ENCODE data around the gene SEMA5A. TPM values are rescaled to one million over a fixed set of nuclear protein-coding genes. Genes with fewer than 3 reads are reported as not detected.

Gene SEMA5A, protein sequence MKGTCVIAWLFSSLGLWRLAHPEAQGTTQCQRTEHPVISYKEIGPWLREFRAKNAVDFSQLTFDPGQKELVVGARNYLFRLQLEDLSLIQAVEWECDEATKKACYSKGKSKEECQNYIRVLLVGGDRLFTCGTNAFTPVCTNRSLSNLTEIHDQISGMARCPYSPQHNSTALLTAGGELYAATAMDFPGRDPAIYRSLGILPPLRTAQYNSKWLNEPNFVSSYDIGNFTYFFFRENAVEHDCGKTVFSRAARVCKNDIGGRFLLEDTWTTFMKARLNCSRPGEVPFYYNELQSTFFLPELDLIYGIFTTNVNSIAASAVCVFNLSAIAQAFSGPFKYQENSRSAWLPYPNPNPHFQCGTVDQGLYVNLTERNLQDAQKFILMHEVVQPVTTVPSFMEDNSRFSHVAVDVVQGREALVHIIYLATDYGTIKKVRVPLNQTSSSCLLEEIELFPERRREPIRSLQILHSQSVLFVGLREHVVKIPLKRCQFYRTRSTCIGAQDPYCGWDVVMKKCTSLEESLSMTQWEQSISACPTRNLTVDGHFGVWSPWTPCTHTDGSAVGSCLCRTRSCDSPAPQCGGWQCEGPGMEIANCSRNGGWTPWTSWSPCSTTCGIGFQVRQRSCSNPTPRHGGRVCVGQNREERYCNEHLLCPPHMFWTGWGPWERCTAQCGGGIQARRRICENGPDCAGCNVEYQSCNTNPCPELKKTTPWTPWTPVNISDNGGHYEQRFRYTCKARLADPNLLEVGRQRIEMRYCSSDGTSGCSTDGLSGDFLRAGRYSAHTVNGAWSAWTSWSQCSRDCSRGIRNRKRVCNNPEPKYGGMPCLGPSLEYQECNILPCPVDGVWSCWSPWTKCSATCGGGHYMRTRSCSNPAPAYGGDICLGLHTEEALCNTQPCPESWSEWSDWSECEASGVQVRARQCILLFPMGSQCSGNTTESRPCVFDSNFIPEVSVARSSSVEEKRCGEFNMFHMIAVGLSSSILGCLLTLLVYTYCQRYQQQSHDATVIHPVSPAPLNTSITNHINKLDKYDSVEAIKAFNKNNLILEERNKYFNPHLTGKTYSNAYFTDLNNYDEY
- total RNA-seq: 10 to 100 TPM; 29.9 to 40.0 TPM

DNA sequence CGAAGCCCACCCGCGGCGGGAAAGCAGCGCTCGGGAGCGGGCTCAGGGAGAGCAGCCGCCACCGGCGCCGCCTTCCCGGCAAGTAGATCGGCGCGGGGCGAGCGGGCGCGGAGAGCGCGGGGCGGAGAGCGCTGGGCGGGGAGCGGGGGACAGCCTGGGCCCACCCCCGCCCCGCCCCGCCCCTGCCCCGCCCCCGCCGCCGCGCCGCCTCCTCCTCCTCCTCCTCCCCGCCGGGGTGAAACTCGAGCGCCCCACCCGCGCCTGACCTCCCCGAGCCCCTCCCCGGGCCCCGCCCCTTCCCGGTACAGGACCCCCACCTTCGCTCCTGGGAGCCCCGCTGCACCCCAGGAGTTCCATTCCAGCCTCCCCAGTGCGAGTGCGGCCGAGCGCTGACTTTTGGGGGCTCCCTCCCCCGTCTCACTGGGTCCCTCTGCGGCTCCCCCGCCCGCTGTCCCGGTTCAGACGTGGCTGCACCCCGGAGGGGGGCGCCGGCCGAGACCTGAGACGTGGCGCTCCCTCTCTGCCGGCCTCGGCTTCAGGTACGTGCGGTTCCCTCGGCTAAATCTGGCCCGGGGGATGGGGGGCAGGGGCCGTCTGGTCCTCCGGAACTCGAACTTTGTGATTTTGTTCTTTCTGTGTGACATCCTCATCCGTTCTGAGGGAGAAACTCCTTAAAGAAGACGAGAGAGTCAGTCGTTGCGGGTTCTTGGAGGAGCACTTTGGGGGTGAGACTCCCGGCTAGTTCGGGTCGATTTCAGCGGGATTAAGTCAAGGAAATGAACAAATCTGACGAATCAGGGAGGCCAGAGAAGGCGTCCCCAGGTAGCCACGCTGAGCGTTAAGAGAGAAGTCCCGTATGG, at the start of gene SEMA5A:
TSS of gene SEMA5A (minus strand) at position 84 of the 860 bp plus-strand sequence. CDS start 166,129 bp downstream, outside the sequence.

Small RNA genes within 50 kb of the gene (small RNA-seq; reads per million reads assigned to genes)
- gene MIR4636: 8.8 to 13.3 reads per million in 2 donors
- 46.1 to 47.0 reads per million in 2 donors for gene SNORD123

Other genes starting within 250 kb of the SEMA5A start
- not detected for gene TAS2R1, start 84.3 kb upstream of the SEMA5A start, total RNA-seq